ENCODE measurements around the gene TSPAN5.

Gene TSPAN5

DNA sequence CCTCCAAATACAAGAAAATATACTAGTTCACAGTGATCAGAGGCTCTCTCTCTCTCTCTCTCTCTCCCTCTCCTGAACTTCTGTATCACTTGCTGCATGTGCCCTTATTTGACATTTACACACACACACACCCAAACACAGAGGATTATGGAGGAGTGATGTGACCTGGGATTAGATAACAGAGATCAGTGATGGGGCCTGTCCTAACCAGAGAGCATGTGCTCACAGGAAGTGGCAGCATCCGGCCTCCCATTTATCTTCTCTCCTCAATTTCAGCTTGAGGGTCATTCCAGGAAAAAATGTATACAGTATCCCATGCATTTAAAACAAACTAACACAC lies 143.0 kb downstream of the TSPAN5 start:
- no peaks in the 10 kb centered on the region for H3K36me3 ChIP-seq (ENCODE audit: control insufficient read depth, insufficient read depth, low read length)
- H3K4me3 ChIP-seq (replicated peaks; ENCODE audit: low read depth, low read length), result no peak overlapping the region
- H3K27me3 ChIP-seq (replicated peaks; ENCODE audit: control insufficient read depth, insufficient read depth, low read length), result no peaks in the 10 kb centered on the region
- TF ChIP-seq, protein P1, sequence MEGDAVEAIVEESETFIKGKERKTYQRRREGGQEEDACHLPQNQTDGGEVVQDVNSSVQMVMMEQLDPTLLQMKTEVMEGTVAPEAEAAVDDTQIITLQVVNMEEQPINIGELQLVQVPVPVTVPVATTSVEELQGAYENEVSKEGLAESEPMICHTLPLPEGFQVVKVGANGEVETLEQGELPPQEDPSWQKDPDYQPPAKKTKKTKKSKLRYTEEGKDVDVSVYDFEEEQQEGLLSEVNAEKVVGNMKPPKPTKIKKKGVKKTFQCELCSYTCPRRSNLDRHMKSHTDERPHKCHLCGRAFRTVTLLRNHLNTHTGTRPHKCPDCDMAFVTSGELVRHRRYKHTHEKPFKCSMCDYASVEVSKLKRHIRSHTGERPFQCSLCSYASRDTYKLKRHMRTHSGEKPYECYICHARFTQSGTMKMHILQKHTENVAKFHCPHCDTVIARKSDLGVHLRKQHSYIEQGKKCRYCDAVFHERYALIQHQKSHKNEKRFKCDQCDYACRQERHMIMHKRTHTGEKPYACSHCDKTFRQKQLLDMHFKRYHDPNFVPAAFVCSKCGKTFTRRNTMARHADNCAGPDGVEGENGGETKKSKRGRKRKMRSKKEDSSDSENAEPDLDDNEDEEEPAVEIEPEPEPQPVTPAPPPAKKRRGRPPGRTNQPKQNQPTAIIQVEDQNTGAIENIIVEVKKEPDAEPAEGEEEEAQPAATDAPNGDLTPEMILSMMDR (IDR thresholded peaks at IDR 0.05; ENCODE audit: insufficient read depth, low read length, poor library complexity, severe bottlenecking), result no peak
- no peak for DNase-seq (ENCODE audit: extremely low read depth, insufficient read length)

DNA sequence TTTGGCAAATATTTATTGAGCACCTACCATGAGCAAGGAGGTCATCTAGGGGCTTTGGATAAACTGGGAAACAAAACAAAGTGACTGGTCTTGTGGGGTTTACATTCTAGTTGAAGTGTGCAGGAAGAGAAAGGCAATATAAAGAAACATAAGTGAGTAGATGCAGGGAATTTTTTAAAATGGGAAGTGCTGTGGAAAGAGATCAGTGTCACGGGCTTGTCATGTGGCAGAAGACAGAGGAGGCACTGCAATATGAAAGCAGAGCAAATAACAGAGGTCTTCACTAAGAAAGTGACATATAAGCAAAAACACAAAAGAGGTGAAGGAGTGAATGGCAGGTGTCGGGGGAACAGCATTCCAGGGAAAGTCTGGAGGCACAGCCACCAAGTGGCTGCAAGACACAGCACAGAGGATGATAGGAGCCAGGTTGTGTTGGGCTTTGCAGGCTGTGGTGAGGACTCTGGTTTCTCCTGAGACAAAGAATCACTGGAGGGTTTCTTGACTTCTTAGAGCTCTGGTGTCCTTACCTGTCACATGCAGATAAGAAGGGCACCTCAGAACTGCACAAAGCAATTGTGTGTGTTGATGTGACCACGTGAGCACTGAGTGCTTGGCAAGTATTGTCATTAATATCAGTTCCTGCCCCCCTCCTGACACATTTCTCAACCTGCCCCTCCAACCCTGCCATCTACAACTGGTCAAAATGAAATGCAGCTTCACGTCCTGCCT lies 143.5 kb downstream of the TSPAN5 start:
- Histone ChIP-seq H3K4me3 (replicated peaks; ENCODE audit: low read depth, low read length) (no peak overlapping the region), H3K36me3 (ENCODE audit: control insufficient read depth, insufficient read depth, low read length) (no peaks in the 10 kb centered on the region), H3K27me3 (replicated peaks; ENCODE audit: control insufficient read depth, insufficient read depth, low read length) (no peaks in the 10 kb centered on the region)
- TF ChIP-seq, protein P1 (IDR thresholded peaks at IDR 0.05; ENCODE audit: insufficient read depth, low read length, poor library complexity, severe bottlenecking), result no peak
- DNase-seq (ENCODE audit: extremely low read depth, insufficient read length), result no peak

DNA sequence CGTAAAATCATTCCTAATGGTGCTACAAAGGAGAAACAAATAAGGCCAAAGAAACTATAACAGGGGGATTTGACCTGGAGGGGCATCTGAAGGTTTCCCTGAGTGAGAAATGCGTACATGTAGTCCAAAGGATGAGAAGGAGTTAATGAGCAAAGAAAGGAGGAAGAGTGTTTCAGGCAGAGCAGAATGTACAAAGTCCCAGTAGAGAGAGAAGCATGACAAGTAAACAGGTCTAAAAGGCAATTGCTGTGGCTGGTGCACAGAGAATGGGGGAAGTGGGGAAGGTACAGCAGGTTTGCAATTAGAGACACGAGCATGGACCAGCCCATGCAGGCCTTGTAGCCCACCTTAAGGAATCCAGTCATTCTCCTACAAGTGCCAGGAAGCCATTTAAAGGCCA lies 145.5 kb downstream of the TSPAN5 start:
- no peaks in the 10 kb centered on the region for H3K36me3 ChIP-seq (ENCODE audit: control insufficient read depth, insufficient read depth, low read length)
- H3K27me3 ChIP-seq (replicated peaks; ENCODE audit: control insufficient read depth, insufficient read depth, low read length), result no peaks in the 10 kb centered on the region
- TF ChIP-seq, protein P1 (IDR thresholded peaks at IDR 0.05; ENCODE audit: insufficient read depth, low read length, poor library complexity, severe bottlenecking), result no peak
- DNase-seq (ENCODE audit: extremely low read depth, insufficient read length), result no peak
- no peak overlapping the region for H3K4me3 ChIP-seq (replicated peaks; ENCODE audit: low read depth, low read length)

DNA sequence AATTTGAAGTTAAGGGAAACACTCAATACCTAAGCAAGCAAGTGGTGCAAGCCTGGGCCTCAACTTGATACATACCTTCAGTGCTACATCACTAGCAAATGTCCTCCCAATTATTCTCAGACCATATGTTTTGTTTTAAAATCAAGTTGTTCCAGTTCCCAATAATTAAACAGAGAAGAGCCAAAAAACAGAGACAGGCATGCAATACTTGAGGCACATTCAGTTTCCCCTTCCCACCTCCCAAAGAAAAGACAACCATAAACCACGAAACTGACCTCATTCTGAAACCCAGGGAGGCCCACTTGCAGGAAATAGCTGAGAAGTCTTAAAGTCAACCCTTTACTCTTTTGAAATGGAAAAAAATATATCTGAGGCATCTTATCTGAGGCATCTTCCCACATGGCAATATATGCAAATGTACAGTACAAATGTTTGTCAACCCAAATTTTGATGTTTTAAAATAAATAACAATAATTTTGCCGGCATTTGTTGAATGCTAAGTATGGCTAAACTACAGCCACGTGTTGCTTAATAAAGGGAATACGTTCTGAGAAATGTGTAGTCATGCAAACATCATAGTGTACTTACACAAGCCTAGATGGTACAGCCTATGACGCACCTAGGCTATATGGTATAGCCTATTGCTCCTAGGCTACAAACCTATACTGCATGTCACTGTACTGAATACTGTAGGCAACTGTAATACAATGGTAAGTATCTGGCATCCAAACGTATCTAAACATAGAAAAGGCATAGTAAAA lies 147.5 kb downstream of the TSPAN5 start:
- no peaks in the 10 kb centered on the region for H3K27me3 ChIP-seq (replicated peaks; ENCODE audit: control insufficient read depth, insufficient read depth, low read length)
- TF ChIP-seq, protein P1 (IDR thresholded peaks at IDR 0.05; ENCODE audit: insufficient read depth, low read length, poor library complexity, severe bottlenecking), result no peak
- H3K4me3 ChIP-seq (replicated peaks; ENCODE audit: low read depth, low read length), result no peak overlapping the region
- H3K36me3 ChIP-seq (ENCODE audit: control insufficient read depth, insufficient read depth, low read length), result no peaks in the 10 kb centered on the region
- no peak for DNase-seq (ENCODE audit: extremely low read depth, insufficient read length)

DNA sequence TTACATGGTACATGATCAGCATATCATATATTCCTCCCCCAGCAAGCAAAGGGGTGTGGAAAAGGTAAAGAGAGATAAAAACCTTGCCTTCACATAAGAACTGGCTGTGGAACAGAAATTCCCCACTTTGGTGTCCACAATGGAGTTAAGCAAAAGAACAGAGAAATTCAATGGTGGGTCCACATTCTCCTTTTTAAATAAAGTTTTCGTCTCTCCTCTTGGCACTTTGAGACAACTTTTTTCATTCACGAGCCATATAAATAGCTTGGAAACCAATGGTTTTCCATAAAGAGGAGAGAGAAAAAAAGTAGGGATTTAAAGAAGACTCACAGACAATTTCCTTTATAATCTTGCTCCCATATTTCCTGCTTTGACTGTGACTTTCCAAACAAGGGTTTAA lies 148.1 kb downstream of the TSPAN5 start:
- H3K36me3 ChIP-seq (ENCODE audit: control insufficient read depth, insufficient read depth, low read length), result no peaks in the 10 kb centered on the region
- H3K27me3 ChIP-seq (replicated peaks; ENCODE audit: control insufficient read depth, insufficient read depth, low read length), result no peaks in the 10 kb centered on the region
- no peak overlapping the region for H3K4me3 ChIP-seq (replicated peaks; ENCODE audit: low read depth, low read length)
- no peak for DNase-seq (ENCODE audit: extremely low read depth, insufficient read length)
- TF ChIP-seq, protein P1 (IDR thresholded peaks at IDR 0.05; ENCODE audit: insufficient read depth, low read length, poor library complexity, severe bottlenecking), result no peak

All from GM06990 (cell line).